Hepatocyte (in vitro differentiated cells): ENCODE results near the gene ROCK1. TPM values are rescaled to one million over a fixed set of nuclear protein-coding genes. Genes with fewer than 3 reads are reported as not detected.
"Not testable (repeated sequence)": the region's sequence is repeated elsewhere in the genome, so short reads cannot be mapped to it uniquely, and the experiment has no call there.

ENCODE experiments used
- DNase-seq: peaks from one replicate; pipeline ENCODE4 v3.0.0-alpha.2; 2016; ENCODE audit warnings: low spot score
- H2AFZ ChIP-seq: fragments of 200-600 bp; sonication (generic); 2 replicates; pipeline ENCODE4 v1.6.0; 2016; ENCODE audit warnings: antibody characterized with exemption, mild to moderate bottlenecking
- H3K27ac ChIP-seq: fragments of 200-600 bp; sonication (generic); 2 replicates; pipeline ENCODE4 v1.5.1; 2016; ENCODE audit warnings: mild to moderate bottlenecking
- H3K27me3 ChIP-seq: fragments of 200-600 bp; sonication (generic); 2 replicates; pipeline ENCODE4 v1.6.1; 2016
- H3K36me3 ChIP-seq: fragments of 200-600 bp; sonication (generic); replicated peaks from 2 replicates; pipeline ENCODE4 v1.5.1; 2016; ENCODE audit warnings: low read depth; ENCODE audit not compliant: insufficient read depth
- H3K4me1 ChIP-seq: fragments of 200-600 bp; sonication (generic); 2 replicates; pipeline ENCODE4 v1.5.1; 2016; ENCODE audit warnings: mild to moderate bottlenecking, moderate library complexity; ENCODE audit not compliant: insufficient read depth
- H3K4me2 ChIP-seq: fragments of 200-600 bp; sonication (generic); 2 replicates; pipeline ENCODE4 v1.6.0; 2016
- H3K4me3 ChIP-seq: fragments of 200-600 bp; sonication (generic); 2 replicates; pipeline ENCODE4 v1.5.1; 2016; ENCODE audit warnings: mild to moderate bottlenecking
- H3K79me2 ChIP-seq: fragments of 200-600 bp; sonication (generic); 2 replicates; pipeline ENCODE4 v1.6.0; 2017; ENCODE audit warnings: mild to moderate bottlenecking
- H3K9me2 ChIP-seq: fragments of 200-600 bp; sonication (generic); replicated peaks from 2 replicates; pipeline ENCODE4 v1.6.0; 2017; ENCODE audit warnings: mild to moderate bottlenecking; ENCODE audit not compliant: insufficient read depth
- H3K9me3 ChIP-seq: fragments of 200-600 bp; sonication (generic); 2 replicates; pipeline ENCODE4 v1.5.1; 2016; ENCODE audit warnings: low read depth, mild to moderate bottlenecking
- H4K20me1 ChIP-seq: fragments of 200-600 bp; sonication (generic); 2 replicates; pipeline ENCODE4 v1.6.0; 2016; ENCODE audit warnings: mild to moderate bottlenecking; ENCODE audit not compliant: insufficient read depth, poor library complexity, severe bottlenecking
- CTCF ChIP-seq: fragments of 200-600 bp; sonication (generic); IDR thresholded peaks from 2 replicates; pipeline ENCODE4 v1.5.1; 2016; ENCODE audit warnings: antibody characterized with exemption, mild to moderate bottlenecking; ENCODE audit not compliant: poor library complexity
- EZH2 ChIP-seq: fragments of 200-600 bp; sonication (generic); IDR thresholded peaks from 2 replicates; pipeline ENCODE4 v1.6.1; 2016; ENCODE audit warnings: antibody characterized with exemption, mild to moderate bottlenecking, borderline replicate concordance
- EZH2phosphoT487 ChIP-seq: fragments of 200-600 bp; sonication (generic); IDR thresholded peaks from one replicate; pipeline ENCODE4 v1.6.1; 2018; ENCODE audit warnings: antibody characterized with exemption, mild to moderate bottlenecking, low read depth, moderate library complexity; ENCODE audit not compliant: unreplicated experiment, severe bottlenecking
- WGBS: methylation state at CpG from one replicate; pipeline ENCODE4 v1.1.6; 2016; ENCODE audit warnings: low lambda C conversion rate; ENCODE audit errors: missing lambda C conversion rate; 5-methylcytosine and 5-hydroxymethylcytosine counted together
- polyA plus RNA-seq: library from polyadenylated mRNA; unstranded; fragments of >200 nt; fragmentation: Nextera tagmentation; extraction: Ambion mirVana; gene quantifications from 2 replicates; pipeline ENCODE4 v1.2.1, GENCODE V29; 2016
- total RNA-seq: library from RNA; depleted of rRNA; stranded (reverse); fragments of >200 nt; gene quantifications from 2 replicates; pipeline ENCODE4 v1.2.3, GENCODE V29; 2014

ROCK1 gene
- total and polyA plus RNA-seq, 2 experiments from 2014 or later: 22.5 to 41.7 TPM

GRCh38 chr18:21038201-21038600, 73.4 kb downstream of the ROCK1 start:
- no peak for TF ChIP-seq CTCF
- H3K36me3 ChIP-seq: no peaks in the 10 kb centered on the region

GRCh38 chr18:21031845-21032244, 79.8 kb downstream of the ROCK1 start:
- no peaks in the 10 kb centered on the region for H3K36me3 ChIP-seq

More at GRCh38 chr18:21038201-21038600, 73.4 kb downstream of the ROCK1 start:
- Histone ChIP-seq H3K4me3 (no peak overlapping the region), H3K27ac (no peak overlapping the region), H3K4me1 (no peaks in the 10 kb centered on the region), H3K9me2 (no peaks in the 10 kb centered on the region), H3K4me2 (no peak overlapping the region), H3K27me3 (no peaks in the 10 kb centered on the region), H2AFZ (no peak overlapping the region), H3K79me2 (no peaks in the 10 kb centered on the region), H3K9me3 (no peaks in the 10 kb centered on the region), H4K20me1 (no peaks in the 10 kb centered on the region)
- no peak for DNase-seq

GRCh38 chr18:21018257-21018656, 93.4 kb downstream of the ROCK1 start:
- H3K79me2 ChIP-seq, DNase-seq, H3K4me3 ChIP-seq, H3K9me3 ChIP-seq, H3K27ac ChIP-seq, H3K4me2 ChIP-seq, H2AFZ ChIP-seq, H4K20me1 ChIP-seq, H3K4me1 ChIP-seq, H3K27me3 ChIP-seq, H3K36me3 ChIP-seq, H3K9me2 ChIP-seq: not testable (repeated sequence)
- 97% methylated on average over 13 of the region's 13 CpGs for WGBS

More at GRCh38 chr18:21031845-21032244, 79.8 kb downstream of the ROCK1 start:
- Histone ChIP-seq H3K4me2 (no peak overlapping the region), H4K20me1 (no peaks in the 10 kb centered on the region), H3K4me1 (no peaks in the 10 kb centered on the region), H3K9me3 (no peaks in the 10 kb centered on the region), H2AFZ (no peak overlapping the region), H3K9me2 (no peaks in the 10 kb centered on the region), H3K79me2 (peaks cover 8% of the 10 kb centered on the region), H3K4me3 (no peak overlapping the region), H3K27ac (no peak overlapping the region), H3K27me3 (no peaks in the 10 kb centered on the region)
- TF ChIP-seq EZH2phosphoT487 (no peak), EZH2 (no peak), CTCF (no peak)
- DNase-seq: no peak

- H3K36me3 ChIP-seq: peaks cover 9% of the 10 kb centered on the region
- no peaks in the 10 kb centered on the region for H4K20me1 ChIP-seq
- TF ChIP-seq EZH2phosphoT487 (no peak), EZH2 (no peak), CTCF (no peak)
- no peaks in the 10 kb centered on the region for H3K79me2 ChIP-seq
- no peak overlapping the region for H3K27ac ChIP-seq
- H3K4me1 ChIP-seq: no peaks in the 10 kb centered on the region
- no peak overlapping the region for H3K4me2 ChIP-seq
- no peak overlapping the region for H2AFZ ChIP-seq
- no peak overlapping the region for H3K4me3 ChIP-seq
- no peaks in the 10 kb centered on the region for H3K27me3 ChIP-seq
- DNase-seq: no peak
- H3K9me3 ChIP-seq: peaks cover 9% of the 10 kb centered on the region
- H3K9me2 ChIP-seq: no peaks in the 10 kb centered on the region
Measured at GRCh38 chr18:21012308-21012707, 99.3 kb downstream of the ROCK1 start.
